ENCODE results near the gene KNOP1.

Gene KNOP1

DNA sequence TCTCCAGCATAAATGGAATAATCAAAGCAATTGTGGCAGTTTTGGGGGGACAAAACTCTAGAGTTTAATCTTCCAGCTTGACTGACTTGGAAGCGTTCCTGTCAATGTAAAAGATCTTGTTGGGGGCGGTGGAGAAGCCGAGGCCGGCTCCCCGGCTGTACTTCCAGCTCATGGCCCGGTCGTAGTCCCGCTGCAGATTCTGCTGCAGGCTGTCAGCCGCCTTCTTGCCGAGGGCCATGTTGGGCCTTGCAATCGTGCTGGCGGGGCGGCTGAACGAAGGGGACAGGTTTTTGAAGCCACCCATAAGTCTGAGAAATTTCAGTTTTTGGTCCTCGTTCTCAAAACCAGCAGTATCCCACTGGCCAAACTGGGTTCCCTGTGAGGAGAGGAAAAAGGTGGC, 11.2 kb downstream of the KNOP1 start:
- no peak for DNase-seq

DNA sequence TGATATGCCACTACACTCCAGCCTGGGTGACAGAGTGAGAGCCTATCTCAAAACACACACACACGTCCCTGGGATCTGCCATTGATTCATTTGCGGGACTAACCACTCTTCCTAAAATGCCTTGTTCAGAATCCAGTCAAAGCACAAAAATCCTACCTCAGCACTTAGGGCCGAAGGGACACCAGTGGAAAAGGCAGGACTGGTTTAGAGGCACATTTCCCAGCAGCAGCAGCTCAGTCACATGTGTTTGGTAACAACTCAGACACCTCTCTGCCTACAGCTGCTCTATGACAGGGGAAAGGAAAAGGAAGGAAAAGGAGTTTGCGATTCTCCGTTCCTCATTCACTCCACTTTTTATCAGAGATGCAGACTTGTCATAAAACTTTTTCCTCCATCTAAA, 12.2 kb downstream of the KNOP1 start:
- DNase-seq, result no peak

DNA sequence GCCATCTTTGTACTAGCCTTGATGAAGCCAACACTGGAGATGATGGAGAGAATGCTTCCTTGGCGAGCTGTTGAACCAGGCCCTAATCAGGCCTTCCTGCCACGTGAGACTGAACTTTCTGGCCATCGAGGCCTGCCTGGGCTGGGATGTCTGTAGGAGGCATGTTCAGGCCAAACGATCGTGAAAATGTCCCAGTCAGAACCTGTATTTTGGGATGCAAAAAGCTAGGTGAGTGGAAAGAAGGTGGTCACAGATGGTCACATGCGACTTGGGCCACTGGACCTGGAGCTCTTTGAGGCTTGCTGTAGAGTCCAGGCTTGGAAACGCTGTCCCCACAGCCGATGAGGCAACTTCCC, 12.9 kb downstream of the KNOP1 start:
- DNase-seq, result no peak

DNA sequence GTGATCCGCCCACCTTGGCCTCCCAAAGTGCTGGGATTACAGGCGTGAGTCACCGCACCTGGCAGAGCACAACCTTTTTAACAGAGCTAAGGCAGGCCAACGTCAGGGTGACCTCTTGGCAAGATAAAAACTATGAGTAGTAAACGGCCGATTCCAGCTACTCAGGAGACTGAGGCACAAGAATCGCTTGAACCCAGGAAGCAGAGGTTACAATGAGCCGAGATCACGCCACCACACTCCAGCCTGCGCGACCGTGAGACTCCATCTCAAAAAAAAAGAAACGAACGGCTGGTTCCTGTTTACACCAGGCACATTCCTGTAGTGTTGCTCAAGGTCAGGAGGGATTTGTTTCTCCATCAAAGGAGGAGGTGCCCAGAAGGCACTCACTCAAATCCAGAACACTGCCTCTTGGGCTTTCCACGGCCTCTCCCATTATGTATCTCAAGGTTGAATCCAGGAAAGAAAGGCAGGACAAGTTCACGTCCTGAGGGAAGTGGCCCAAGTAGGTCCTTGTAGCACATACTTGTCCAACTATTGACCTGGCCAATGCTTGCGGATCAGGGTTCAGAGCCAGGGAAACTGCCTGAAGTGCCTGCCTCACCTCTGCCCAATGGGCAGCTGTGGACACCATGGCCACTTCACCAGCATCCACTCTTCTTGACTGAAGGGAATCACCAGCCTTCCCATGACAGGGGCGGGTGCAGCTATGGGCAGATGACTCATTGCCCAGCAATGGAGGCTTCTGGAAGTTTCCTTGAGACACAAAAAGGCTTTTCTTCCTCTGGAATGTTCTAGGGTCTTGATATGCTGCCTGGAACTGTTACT, 13.5 kb downstream of the KNOP1 start:
- DNase-seq, result peak; percentile 43

DNA sequence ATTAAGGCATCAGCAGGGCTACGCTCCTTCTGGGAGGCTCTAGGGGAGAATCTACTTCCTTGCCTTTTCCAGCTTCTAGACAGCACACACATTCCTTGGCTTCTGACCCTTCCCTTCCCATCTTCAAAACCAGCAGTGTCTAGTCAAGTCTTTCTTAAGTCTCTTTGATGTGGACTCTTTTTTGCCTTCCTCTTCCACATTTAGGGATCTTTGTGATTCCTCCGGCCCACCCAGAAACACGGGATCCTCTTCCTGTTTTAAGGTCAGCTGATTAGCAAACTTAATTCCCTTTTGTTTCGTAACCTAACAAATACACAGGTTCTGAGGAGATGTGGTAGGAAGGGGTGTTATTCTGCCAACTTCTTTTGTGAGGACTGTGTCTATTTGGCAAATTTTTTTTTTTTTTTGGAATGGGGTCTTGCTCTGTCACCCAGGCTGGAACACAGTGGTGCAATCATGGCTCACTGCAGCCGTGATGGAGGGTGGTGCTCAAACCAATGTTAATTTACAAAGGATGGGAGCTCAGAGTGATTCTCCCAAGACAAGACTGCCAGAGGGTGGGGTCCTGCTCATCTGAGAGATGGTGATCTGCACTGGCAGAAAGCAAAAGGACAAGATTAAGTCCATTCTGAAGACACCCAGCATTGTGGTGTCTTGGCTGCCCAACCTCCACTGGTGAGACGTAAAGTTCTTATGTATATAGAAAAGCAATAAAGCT, 14.7 kb downstream of the KNOP1 start:
- no peak for DNase-seq

DNA sequence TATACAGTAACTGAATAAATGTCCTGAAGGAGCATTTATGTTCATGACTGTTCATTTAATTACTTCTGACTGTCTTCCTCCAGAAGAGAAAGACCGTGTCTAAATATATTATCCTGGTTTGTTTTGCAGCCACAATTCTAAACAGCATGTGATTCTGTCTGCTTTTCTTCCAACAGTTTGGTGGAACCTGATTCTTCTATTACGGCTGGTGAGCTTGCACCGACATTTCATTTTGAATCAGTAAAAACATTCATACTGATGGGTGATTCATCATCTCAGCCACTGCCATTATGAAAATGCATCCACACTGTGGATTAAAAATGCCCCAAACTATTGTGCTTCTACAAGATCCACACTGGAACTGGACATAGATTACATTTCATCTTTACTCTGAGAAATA, 16.9 kb downstream of the KNOP1 start:
- peak; percentile 14 for DNase-seq

DNA sequence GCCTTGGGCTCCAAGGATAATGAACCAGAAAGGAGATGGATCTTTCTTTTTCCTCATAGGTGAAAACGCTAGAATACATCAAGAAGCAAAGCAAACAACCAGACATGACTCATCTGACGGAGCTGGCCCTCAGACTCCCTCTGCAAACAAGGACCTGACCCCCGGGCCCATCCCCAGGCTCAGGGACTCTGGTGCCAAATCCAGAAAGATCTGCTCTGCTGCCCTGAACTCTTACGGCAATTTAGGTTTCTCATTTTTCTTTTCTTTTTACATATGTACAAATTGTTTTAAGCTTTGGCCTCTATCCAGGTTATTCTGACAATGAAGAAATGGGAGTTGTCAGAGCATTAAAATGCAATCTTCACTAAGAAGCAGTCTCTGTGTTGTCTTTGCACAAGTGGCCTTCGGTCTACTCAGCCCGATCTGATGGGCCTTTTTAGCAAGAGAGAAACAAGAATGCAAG, 17.7 kb downstream of the KNOP1 start:
- peak; percentile 22 for DNase-seq

DNA sequence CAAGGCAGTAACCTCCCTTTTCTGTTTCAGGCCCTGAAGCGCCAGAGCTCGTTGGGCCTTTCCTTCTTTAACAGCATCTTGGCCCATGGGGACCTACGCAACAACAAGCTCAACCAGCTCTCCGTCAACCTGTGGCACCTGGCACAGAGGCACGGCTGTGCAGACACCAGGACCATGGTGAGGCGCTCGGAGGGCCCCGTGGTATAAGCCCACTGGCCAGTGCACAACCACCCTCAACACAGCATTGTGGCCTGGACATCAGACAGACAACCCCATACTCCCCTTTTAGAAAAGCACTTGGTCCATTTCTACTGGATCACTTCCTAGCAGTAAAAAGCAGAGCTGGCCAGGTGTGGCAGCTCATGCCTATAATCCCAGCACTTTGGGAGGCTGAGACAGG, 18.6 kb downstream of the KNOP1 start:
- no peak for DNase-seq

DNA sequence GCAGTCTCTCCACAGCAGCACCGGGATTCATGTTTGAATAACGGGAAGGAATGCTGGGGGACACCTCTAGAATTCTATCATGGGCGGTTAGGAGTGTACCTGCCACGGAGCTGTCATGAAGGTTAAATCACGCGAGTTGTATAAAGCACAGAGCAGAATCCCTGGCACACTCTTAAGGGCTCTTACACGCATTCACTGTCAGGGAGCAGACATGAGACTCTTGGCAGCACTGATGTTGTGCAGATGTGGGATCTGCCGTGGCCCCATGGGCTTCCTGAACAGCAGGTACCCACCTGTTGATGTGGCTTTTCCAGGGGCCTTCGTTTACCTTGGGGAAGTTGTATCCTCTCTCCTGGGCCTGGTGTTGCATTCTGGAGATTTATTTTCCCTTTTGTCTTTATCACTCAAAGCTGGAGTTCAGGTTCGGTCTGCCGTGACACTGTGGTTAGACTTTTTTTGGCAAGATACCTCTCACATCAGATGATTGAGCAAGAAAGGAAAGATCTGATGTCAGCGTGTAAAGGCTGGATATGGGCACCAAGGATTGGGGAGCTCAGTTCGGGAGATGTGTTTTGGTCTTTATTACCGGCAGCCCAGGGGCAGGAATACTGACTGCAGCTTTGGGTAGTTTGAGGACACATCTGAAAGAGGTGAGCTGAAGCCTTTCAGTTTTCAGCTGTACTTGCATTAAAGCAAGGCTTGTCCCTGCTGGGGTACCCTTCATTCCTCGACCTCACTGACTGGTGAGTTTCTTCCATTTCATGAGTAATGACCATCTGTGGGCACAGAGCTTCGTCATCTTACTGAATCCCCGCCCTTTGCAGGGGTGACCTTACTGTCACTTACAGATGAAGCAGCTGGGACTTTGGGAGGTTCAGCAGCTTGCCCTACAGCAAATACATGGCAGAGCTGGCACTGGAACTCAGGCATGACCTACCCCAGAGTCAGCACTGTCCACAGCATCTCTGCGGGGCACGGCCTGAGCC, 19.3 kb downstream of the KNOP1 start:
- peak; percentile 55 for DNase-seq

DNA sequence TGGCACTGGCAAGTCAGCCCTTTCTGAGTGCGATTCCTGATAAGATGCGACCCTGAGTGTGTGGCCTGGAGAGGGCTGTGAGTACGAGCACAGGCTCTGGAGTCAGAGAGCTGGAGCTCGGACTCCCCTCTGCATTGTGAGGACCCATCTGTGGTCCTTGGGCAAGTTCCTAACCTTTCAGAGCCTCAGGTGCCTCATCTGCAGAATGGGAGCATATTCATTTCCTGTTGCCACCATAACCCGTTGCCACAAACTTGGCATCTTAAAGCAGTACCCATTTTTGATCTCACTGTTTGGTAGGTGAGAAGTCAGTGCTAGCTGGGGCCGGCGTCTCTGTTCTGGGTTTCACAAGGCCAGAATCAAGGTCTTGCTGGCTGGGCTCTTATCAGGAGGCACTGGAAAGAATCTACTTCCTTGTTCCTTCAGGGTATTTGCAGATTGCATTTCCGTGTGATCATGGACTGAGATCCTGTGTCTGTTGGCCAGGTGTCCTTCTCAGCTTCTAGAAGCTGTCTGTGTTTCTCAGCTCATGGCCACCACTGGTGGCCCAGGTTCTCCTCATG, 20.2 kb downstream of the KNOP1 start:
- no peak for DNase-seq

DNA sequence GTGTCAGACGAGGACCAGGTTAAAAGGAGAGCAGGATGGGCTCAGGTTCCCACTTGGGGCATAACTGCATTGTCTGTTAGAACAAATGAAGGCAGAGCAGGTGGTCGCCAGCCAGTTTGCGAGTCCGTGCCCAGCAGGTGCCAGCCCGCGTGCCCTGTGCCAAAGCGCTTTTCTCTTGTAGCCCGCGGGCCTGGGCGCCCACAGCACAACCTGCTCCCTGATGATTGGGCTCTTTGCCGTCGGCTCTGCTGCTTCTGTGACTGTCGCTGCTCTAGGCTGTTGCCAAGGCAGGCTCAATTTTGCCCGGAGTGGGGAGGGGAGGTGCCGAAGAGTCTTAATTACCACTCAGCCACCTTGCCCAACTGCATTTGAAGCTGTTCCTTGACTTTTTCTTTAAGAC, 21.1 kb downstream of the KNOP1 start:
- no peak for DNase-seq

DNA sequence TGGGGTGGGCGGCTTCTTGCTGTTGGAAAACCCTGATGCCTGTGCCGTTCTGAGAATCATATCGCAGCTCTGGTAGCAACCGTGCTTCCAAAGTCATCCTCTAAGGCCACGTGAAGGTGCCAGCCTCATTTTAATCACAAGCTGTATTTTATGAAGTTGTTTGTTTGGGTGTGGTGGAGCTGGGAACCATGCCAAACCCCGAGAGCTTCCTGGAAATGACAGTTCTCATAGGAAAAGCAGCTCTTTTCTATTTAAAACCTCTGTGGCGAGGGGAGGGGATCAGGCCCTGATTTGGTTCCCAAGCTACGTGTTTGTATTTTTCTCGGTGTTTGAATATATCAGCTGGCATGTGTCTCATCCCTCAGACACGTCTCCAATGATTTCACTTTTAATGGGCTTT, 21.7 kb downstream of the KNOP1 start:
- DNase-seq, result peak; percentile 74

DNA sequence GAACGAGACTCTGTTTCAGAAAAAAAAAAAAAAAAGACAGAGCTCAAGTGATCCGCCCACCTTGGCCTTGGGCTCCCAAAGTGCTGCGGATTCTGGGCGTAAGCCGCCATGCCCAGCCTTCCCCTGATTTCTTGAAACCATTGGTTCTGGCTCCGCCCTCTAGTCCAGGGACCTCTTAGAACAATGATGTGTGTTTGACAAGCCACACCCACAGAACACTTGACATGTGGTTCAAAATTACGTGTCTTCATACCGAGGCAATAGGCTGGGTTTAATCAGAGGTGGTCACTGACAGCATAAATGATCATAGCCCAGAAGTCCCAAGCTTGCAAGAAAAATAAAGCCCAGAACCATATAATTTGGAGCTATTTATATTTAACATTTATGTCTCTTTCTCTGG, 23.0 kb downstream of the KNOP1 start:
- DNase-seq, result no peak

DNA sequence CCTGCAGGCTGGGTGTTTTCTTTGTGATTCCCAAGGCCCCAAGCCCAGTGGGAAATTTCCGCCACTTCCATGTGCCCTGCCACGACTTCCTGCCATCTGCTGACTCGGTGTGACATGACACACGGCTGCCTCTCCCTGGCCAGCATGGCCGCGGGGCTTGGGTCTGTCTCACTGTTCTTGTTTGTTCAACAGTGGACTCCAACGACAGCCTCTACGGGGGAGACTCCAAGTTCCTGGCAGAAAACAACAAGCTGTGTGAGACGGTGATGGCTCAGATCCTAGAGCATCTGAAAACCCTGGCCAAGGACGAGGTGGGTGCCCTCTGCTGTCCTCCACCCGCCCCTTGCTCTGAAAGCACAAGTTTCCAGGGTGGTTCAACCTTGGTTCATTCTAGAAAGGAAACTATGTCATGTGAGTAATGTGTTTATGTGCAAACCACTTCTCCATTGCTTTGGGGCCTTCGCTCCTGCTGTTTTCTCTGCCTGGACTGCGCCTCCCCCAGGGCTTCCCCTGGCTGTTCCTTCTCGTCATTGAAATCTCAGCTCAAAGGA, 26.8 kb downstream of the KNOP1 start:
- no peak for DNase-seq

DNA sequence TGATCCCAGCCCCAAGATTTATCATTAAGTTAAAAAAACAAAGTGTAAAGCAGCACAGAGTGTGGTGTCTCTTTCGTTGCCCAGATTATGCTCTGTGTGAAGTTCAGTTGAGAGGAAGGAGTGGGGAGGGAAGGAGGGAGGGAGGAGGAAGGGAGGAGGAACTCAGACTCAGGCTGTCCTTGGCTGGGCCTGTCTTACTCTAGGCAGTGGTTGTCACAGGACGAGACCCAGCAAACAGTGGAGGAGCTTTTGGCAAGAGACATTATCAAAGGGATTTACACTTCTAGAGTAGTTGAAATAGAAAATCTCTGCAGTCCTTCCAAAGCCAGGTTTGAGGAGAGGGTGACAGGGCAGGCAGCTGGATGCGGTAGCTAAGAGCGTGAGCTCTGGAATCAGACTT, 27.8 kb downstream of the KNOP1 start:
- no peak for DNase-seq

DNA sequence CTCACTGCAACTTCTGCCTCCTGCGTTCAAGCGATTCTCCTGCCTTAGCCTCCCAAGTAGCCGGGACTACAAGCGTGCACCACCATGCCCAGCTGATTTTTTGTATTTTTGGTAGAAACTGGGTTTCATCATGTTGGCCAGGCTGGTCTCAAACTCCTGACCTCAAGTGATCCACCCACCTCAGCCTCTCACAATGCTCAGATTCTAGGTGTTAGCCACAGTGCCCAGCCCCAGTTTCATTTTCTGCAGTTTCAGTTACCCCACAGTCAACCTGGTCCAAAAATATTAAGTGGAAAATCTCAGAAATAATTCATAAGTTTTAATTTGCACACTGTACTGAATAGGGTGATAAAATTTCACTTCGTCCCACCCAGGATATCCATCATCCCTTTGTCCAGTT, 28.7 kb downstream of the KNOP1 start:
- no peak for DNase-seq

DNA sequence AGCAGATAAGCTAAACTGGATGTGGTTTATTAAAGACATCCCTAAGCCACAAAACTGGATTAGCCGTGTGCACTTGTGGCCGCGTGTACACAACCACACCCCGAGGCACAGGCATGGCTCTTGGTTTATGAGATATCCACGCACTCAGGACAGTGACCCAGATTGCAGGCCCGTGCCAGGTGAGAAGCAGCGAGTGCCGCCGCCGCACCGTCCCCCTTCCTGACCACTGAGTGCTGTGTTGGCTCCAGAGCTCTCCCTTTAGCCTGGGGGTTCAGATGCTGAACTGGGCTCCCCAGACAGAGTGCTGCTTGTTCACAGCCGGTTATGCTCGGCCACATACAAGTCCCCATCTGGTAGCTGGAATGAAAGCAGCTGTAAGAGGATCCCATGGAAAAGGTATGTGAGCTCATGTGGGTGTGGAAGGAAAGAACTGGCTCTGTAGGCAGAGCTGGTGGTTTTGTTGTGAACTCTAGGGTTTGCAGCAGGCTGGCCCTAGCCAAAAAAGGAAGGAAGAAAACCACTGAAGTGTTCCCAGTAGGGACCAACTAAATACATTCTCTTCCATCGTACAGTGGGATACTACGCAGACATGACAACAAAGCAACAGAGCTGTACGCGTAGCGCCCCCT, 29.5 kb downstream of the KNOP1 start:
- DNase-seq, result no peak

DNA sequence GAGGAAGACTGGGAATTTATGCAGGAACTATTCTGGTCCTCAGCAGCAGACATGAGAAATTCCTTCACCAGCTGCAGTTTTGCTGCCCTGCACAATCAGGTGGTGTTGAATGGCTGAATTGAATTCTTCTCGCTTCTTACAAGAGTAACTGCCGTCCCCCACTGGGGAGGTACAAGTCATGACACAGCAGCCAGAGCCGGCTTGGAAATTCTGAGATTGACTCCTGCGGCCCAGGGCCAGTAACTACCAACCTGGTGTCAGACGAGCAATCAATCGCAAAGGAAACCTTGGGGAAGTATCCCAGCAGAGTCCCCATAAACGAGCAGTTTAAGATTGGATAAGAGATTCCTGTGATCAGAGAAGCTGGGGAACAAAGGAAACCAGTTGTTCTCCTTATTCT, 30.7 kb downstream of the KNOP1 start:
- DNase-seq, result no peak

DNA sequence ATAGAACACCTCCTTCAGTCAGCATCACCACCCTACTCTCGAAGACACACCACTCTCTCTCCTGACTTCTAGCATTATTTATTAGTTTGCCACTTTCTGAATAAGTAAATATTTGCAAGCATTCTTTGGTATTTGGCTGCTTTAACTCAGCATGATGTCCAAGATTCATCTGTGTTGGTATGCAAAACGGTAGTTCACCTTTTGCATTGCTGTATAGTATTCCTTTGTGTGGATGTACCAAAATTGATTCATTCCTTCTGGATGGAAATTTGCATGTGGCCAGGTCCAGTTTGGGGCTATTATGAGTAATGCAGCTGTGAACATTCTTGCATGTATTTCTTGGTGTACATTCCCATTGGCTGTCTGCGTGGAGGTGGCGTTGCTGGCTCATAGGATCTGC, 32.9 kb downstream of the KNOP1 start:
- DNase-seq, result no peak

DNA sequence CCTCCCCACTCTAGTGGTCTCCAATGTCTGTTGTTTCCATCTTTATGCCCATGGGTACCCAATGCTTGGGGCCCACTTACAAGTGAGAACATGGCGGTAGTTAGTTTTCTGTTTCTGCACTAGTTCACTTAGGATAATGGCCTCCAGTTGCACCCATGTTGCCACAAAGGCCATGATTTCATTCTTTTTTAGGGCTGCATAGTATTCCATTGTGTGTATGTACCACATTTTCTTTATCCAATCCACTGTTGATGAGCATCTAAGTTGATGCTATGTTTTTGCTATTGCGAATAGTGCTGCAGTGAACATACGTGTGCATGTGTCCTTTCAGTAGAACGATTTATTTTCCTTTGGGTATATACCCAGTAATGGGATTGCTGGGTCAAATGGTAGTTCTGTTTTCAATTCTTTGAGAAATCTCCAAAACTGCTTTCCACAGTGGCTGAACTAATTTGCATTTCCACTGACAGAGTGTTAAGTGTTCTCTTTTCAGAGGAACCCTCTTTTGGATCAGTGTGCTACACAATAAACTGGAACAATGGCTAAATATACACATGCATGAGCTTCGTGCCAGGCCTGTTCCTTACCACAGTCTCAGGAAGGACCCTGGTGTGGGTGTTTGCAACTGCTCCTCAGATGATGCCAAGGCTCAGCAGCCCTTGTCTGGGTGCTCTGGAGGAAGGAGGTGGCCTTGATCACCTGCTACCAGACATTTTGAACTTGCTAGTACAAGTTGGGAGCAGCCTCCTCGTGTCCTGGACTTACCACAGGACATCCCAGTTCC, 34.4 kb downstream of the KNOP1 start:
- DNase-seq, result no peak

DNA sequence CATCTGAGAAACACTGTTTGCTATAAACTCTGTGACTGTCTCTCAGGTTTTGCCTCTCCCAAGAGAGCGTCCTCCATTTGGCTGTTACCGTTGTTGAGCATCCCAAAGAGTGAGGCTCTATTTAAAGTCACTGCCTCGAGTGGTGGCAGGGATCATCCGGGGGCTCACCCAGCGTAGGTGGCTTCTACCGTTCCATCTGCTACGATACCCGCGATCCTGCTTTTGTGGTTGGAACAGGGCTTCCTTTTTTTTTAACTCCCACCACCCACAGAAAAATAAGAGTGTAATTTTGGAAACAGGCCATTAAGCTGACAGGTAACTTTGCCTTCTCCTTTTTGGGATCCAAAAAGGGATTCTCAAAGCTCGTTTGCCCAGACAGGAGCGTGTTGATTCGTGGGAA, 36.4 kb downstream of the KNOP1 start:
- no peak for DNase-seq
